Hematopoietic multipotent progenitor cell treated with erythropoietin and hydrocortisone succinate and interleukin-3 and kit ligand, for 15 days (in vitro differentiated cells): ENCODE data around the gene CCDC85C.

Source experiments
- DNase-seq: peaks from one replicate; pipeline ENCODE4 v3.0.0-alpha.2; 2015; ENCODE audit warnings: low spot score

Gene CCDC85C

GRCh38 chr14:99539491-99539890, 64.5 kb downstream of the CCDC85C start:
- no peak for DNase-seq

GRCh38 chr14:99538733-99539132, 65.3 kb downstream of the CCDC85C start:
- no peak for DNase-seq

- no peak for DNase-seq
Measured at GRCh38 chr14:99538275-99538674, 65.7 kb downstream of the CCDC85C start.

GRCh38 chr14:99537399-99537798, 66.6 kb downstream of the CCDC85C start:
- DNase-seq, result no peak

- DNase-seq, result no peak
Measured at GRCh38 chr14:99535908-99536778, 67.9 kb downstream of the CCDC85C start.

GRCh38 chr14:99535448-99535847, 68.6 kb downstream of the CCDC85C start:
- no peak for DNase-seq

GRCh38 chr14:99534863-99535262, 69.1 kb downstream of the CCDC85C start:
- DNase-seq, result no peak

- DNase-seq, result no peak
Measured at GRCh38 chr14:99534333-99534732, 69.7 kb downstream of the CCDC85C start.

GRCh38 chr14:99532310-99532709, 71.7 kb downstream of the CCDC85C start:
- no peak for DNase-seq

- no peak for DNase-seq
Measured at GRCh38 chr14:99531251-99532096, 72.5 kb downstream of the CCDC85C start.

GRCh38 chr14:99530407-99531155, 73.4 kb downstream of the CCDC85C start:
- DNase-seq, result no peak

GRCh38 chr14:99529899-99530298, 74.1 kb downstream of the CCDC85C start:
- no peak for DNase-seq

- DNase-seq, result no peak
Measured at GRCh38 chr14:99527427-99528076, 76.5 kb downstream of the CCDC85C start.

GRCh38 chr14:99527026-99527425, 77.0 kb downstream of the CCDC85C start:
- DNase-seq, result no peak

GRCh38 chr14:99525699-99526080, 78.3 kb downstream of the CCDC85C start:
- no peak for DNase-seq

- DNase-seq, result no peak
Measured at GRCh38 chr14:99524804-99525698, 79.0 kb downstream of the CCDC85C start.

GRCh38 chr14:99524091-99524661, 79.8 kb downstream of the CCDC85C start:
- DNase-seq, result no peak

GRCh38 chr14:99523704-99524055, 80.3 kb downstream of the CCDC85C start:
- no peak for DNase-seq

- no peak for DNase-seq
Measured at GRCh38 chr14:99522934-99523703, 80.9 kb downstream of the CCDC85C start.

- DNase-seq, result no peak
Measured at GRCh38 chr14:99522457-99522891, 81.5 kb downstream of the CCDC85C start.
